C4-2B (cell line): ENCODE measurements around the gene ISL2.

Experiments used
- CTCF ChIP-seq: fragments of 450-650 bp; conservative IDR thresholded peaks from 2 replicates; pipeline ENCODE4 v1.5.1; 2017; ENCODE audit warnings: mild to moderate bottlenecking
- ZFX ChIP-seq: fragments of 450-650 bp; IDR thresholded peaks from 2 replicates; pipeline ENCODE4 v1.6.1; 2017

DNA sequence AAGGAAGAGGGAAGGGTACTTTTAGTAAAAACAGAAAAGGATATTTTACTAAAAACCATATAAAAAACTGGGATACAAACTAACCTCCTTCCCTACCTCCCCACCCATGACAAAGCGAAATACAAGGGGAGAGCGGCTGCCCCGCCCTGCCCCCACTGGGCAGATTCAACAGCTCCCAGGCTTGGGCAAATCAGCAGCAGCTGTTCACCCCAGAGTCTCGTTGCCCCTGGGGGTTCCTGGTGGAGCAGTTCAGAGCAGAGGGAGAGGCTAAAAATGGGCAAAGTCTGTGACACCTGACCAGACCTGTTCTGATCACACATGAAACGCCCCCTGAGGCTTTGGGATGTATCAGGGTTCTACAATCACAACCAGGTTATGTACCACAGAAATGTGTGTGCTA is 22.8 kb upstream of the ISL2 start:
- no peak for TF ChIP-seq CTCF
- no peak for TF ChIP-seq ZFX
